HG03095 (cell line): ENCODE results near the gene ZNF37A.
"Not testable (repeated sequence)": the region's sequence is repeated elsewhere in the genome, so short reads cannot be mapped to it uniquely, and the experiment has no call there.

Experiments used
- ATAC-seq: cut with Tn5 transposase; IDR thresholded peaks from one replicate; pipeline ENCODE4 v1.9.1; 2021; ENCODE audit warnings: moderate library complexity; ENCODE audit not compliant: unreplicated experiment

The ZNF37A gene

DNA sequence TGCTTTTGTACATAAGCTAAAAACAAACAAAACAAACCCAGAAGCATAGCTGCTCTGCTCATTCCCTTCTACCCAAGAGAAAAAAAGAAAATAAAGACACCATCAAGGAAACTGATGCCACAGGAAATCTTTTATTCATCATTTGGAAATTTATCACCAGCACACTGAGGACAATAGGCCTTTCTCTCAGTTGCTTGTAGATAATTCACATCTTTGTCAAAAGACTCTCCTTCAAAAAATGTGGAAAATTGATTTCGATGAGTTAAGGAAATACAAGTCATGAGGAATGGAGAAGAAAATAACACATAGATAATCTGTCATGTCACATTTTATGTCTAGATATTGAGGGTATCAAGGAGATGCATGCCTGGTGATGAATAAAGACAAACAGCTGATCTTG is 53.5 kb downstream of the ZNF37A start:
- ATAC-seq = no peak

DNA sequence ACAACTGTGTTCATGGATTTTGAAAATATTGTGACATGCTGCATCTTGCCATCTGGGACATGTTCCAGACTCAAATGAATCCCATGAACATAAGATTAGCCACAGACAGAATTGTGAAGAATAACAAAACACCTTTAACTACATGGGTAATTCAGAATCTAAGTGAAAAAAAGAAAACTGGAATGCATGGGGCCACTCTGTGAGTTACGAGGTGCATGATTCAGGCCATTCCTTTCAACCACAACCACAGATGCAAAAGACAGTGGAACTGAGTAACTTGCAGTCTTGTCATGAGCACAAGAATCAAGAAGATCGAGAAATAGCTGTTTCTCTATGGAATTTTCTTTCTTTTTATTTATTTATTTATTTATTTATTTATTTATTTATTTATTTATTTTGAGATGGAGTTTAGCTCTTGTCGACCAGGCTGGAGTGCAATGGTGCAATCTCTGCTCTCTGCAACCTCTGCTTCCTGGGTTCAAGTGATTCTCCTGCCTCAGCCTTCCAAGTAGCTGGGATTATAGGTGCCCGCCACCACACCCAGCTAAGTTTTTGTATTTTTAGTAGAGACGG is 56.8 kb downstream of the ZNF37A start:
- ATAC-seq = not testable (repeated sequence)

DNA sequence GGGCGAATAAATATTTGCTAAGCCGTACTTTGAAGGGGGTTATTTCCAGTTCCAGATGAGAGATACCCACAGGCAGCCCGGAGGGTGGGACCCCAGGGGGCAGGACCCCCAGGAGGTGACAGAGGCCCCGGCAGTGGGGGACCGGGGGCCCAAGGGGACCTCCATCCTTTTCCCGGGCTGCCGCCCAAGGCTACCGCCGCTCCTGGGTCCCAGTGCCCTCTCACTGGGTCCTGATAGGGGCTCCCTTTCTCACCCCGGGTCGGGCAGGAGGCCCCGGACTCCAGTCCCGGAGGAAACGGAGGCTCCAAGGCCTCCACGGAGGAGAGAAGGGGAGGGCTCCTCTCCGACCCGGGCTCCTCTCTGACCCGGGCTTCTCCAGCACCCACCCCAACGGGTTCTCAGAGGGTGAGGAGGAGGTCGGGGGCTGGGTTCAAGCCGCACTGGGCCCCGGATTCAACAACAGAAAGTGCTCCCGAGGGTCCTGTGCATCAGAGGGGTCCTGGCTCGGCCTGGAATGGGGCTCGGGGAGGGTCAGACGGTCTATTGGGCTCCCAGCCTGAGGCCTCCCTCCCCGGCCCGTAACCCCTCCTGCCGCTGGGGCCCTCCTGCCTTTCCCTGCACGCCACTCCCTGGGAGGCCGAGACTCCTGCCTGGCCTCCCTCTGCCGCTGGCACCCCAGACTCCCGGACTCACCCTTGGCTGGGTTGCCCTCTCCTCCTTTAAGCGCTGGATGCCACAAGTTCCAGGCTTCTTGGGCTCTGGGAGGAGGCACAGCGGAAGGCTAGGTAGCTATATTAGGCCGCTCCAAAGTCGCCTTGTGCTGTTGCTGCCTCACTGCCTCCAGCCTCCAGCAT is 62.5 kb downstream of the ZNF37A start:
- ATAC-seq = no peak

DNA sequence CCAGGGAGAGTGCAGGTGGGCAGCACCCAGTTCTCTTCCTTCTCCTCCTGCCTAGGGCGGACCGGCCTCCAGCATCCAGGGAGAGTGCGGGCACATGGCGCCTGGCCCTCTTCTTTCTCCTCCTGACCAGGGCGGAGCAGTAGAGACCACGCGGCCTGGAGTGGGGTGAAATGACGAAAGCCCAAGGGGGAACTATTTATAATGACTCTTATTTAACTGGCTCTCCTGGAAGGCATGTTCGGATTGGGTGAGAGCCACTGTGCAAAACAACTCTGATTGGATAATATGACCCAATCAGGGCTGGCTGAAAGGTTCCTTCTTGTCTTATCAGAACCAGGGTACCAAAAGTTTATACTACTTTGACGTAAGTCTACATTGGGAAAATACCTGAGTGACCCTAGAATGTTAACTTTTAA is 63.1 kb downstream of the ZNF37A start:
- no peak for ATAC-seq

DNA sequence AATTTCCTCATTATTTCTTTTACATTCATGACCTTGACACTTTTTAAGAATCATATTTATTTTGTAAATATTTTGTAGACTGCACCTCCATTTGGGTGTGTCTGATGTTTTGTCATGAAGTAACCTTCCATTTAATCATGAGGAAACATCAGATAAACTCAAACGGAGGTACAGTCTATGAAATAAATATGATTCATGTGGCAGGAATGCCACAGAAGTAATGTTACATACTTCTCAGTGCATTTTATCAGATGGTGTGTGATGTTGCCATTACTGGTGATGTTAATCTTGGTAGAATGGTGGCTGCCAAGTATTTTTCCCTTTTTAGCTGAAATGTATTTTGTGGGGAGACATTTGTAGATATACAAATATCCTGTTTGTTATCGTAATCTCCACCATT is 64.9 kb downstream of the ZNF37A start:
- ATAC-seq = no peak

DNA sequence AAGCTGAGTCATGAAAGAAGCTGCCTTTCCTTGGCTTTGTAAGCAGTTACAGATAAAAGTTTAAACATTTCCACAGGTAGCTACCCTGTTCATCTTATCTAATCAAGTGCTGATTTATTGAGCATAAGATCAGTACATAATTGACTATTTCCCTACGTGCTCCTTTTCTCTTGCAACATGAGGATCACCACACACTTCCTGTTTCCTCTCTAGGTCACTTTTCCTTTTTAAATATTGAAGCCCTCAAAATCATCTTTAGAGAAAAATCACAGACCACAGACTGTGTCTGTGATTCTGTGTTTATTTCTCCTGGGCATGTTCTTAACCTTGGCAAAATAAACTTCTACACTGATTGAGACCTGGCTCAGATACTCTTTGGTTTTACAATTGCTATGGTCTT is 69.5 kb downstream of the ZNF37A start:
- ATAC-seq = no peak

DNA sequence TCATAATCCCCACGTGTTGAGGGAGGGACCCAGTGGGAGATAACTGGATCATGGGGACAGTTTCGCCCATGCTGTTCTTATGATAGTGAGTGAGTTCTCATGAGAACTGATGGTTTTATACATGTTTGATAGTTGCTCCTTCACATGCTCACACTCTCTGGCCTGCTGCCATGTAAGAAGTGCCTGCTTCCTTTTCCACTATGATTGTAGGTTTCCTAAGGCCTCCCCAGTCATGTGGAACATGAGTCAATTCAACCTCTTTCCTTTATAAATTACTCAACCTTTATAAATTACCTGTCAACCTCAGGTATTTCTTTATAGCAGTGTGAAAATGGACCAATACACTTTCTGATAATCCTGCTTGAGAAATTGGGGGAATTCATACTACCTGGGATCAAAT is 80.2 kb downstream of the ZNF37A start:
- ATAC-seq = no peak

DNA sequence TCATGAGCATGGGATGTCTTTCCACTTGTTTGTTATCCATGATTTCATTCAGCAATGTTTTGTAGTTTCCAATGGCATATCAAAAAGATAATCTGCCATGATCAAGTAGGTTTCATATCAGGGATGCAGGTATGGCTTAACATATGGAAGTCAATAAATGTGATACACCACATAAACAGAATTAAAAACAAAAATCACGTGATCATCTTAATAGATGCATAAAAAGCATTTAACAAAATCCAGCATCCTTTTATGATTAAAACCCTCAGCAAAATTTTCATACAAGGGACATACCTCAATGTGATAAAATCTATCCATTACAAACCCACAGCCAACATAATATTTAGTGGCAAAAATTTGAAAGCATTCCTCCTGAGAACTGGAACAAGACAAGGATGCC is 90.3 kb downstream of the ZNF37A start:
- ATAC-seq = no peak
